Measurements from ENCODE around the gene GTF3C5.

- TF ChIP-seq POLR2A (IDR thresholded peaks at IDR 0.05; ENCODE audit: low read length) (no peak), GATA1 (IDR thresholded peaks at IDR 0.05; ENCODE audit: low read depth, low read length) (no peak)
Observed at GRCh38 chr9:133103987-133104505, 73.2 kb downstream of the GTF3C5 start.

All from erythroblast (primary cell).